Measurements from ENCODE around the gene AVPI1.
"Not testable (repeated sequence)": the region's sequence is repeated elsewhere in the genome, so short reads cannot be mapped to it uniquely, and the experiment has no call there.

AVPI1 gene

GRCh38 chr10:97711640-97712572 lies 24.9 kb upstream of the AVPI1 start:
- DNase-seq (ENCODE audit: low read depth, low spot score), result no peak

GRCh38 chr10:97708976-97709946 lies 22.2 kb upstream of the AVPI1 start:
- no peak for DNase-seq (ENCODE audit: low read depth, low spot score)

- no peak for DNase-seq (ENCODE audit: low read depth, low spot score)
Observed at GRCh38 chr10:97708167-97708566, 21.1 kb upstream of the AVPI1 start.

GRCh38 chr10:97707134-97707861 lies 20.3 kb upstream of the AVPI1 start:
- no peak for DNase-seq (ENCODE audit: low read depth, low spot score)

- DNase-seq (ENCODE audit: low read depth, low spot score), result no peak
Observed at GRCh38 chr10:97705006-97705670, 18.1 kb upstream of the AVPI1 start.

- no peak for DNase-seq (ENCODE audit: low read depth, low spot score)
Observed at GRCh38 chr10:97704341-97704740, 17.3 kb upstream of the AVPI1 start.

- DNase-seq (ENCODE audit: low read depth, low spot score), result no peak
Observed at GRCh38 chr10:97703398-97704067, 16.5 kb upstream of the AVPI1 start.

- DNase-seq (ENCODE audit: low read depth, low spot score), result no peak
Observed at GRCh38 chr10:97701438-97702069, 14.5 kb upstream of the AVPI1 start.

- not testable (repeated sequence) for DNase-seq (ENCODE audit: low read depth, low spot score)
Observed at GRCh38 chr10:97698072-97698655, 11.1 kb upstream of the AVPI1 start.

GRCh38 chr10:97690133-97690532 lies 3.1 kb upstream of the AVPI1 start:
- DNase-seq (ENCODE audit: low read depth, low spot score), result no peak

GRCh38 chr10:97689559-97690020 lies 2.5 kb upstream of the AVPI1 start:
- no peak for DNase-seq (ENCODE audit: low read depth, low spot score)

GRCh38 chr10:97687785-97688781 lies 1.0 kb upstream of the AVPI1 start:
- DNase-seq (ENCODE audit: low read depth, low spot score), result no peak

- DNase-seq (ENCODE audit: low read depth, low spot score), result no peak
Observed at GRCh38 chr10:97686301-97686961, 610 bp downstream of the AVPI1 start.

- no peak for DNase-seq (ENCODE audit: low read depth, low spot score)
Observed at GRCh38 chr10:97685395-97685958, 1.6 kb downstream of the AVPI1 start.

- no peak for DNase-seq (ENCODE audit: low read depth, low spot score)
Observed at GRCh38 chr10:97684866-97685394, 2.1 kb downstream of the AVPI1 start.

- not testable (repeated sequence) for DNase-seq (ENCODE audit: low read depth, low spot score)
Observed at GRCh38 chr10:97684368-97684713, 2.7 kb downstream of the AVPI1 start.

Measured in iPS DF 19.7 (cell line).